SK-N-SH (cell line): ENCODE measurements around the gene C11orf54. TPM values are rescaled to one million over a fixed set of nuclear protein-coding genes. Genes with fewer than 3 reads are reported as not detected.

Source experiments
- CTCF ChIA-PET: fragments of 300-600, 350-600 bp; formaldehyde crosslinking; extraction: SDS; loops from one replicate; lab custom pipeline; 2021; lab: Yijun Ruan, JAX
- POLR2A ChIA-PET: fragments of 350-600 bp; sonication (Branson Sonifier 250); formaldehyde crosslinking; extraction: SDS; loops from one replicate; lab custom pipeline; 2020; ENCODE audit warnings: antibody characterized with exemption, inconsistent platforms; lab: Yijun Ruan, JAX
- DNase-seq: peaks from one replicate; pipeline ENCODE4 v3.0.0; 2012
- H2AFZ ChIP-seq: fragments of 200-600 bp; sonication (generic); 2 replicates; pipeline ENCODE4 v1.8.1; 2016; ENCODE audit warnings: antibody characterized with exemption, mild to moderate bottlenecking, low read depth
- H3F3A ChIP-seq: fragments of 200-600 bp; sonication (generic); replicated peaks from 2 replicates; pipeline ENCODE3; 2016; ENCODE audit warnings: antibody characterized with exemption, mild to moderate bottlenecking; ENCODE audit not compliant: insufficient read depth
- H3K27ac ChIP-seq, 2 experiments: fragments of 200-500 bp in 1 of 2; fragments of 200-600 bp in 1 of 2; sonication (Bioruptor generic) in 1 of 2; sonication (generic), shearing (Covaris generic) in 1 of 2; 2 replicates each; pipeline versions ENCODE4 v1.5.1 to v1.6.1; 2014 to 2016; ENCODE audit warnings: low read depth in 2 of 2, inconsistent platforms in 1 of 2, low read length in 1 of 2, mild to moderate bottlenecking in 1 of 2, mixed read lengths in 1 of 2
- H3K27me3 ChIP-seq: fragments of 200-600 bp; sonication (generic), shearing (Covaris generic); 2 replicates; pipeline ENCODE4 v1.6.1; 2016; ENCODE audit warnings: mixed run types; ENCODE audit not compliant: insufficient read depth
- H3K36me3 ChIP-seq, 2 experiments: fragments of 200-500 bp in 1 of 2; fragments of 200-600 bp in 1 of 2; sonication (Bioruptor generic) in 1 of 2; sonication (generic) in 1 of 2; replicated peaks in 1 of 2; 2 replicates each; pipeline versions ENCODE3 to v1.5.1; 2014 to 2016; ENCODE audit warnings: low read length in 1 of 2, mild to moderate bottlenecking in 1 of 2; ENCODE audit not compliant: insufficient read depth in 2 of 2, control insufficient read depth in 1 of 2
- H3K4me1 ChIP-seq, 2 experiments: fragments of 200-500 bp in 1 of 2; fragments of 200-600 bp in 1 of 2; sonication (Bioruptor generic) in 1 of 2; sonication (generic), shearing (Covaris generic) in 1 of 2; 2 replicates each; pipeline versions ENCODE4 v1.5.1 to v1.6.1; 2014 to 2016; ENCODE audit warnings: low read depth in 1 of 2, low read length in 1 of 2, mixed run types in 1 of 2; ENCODE audit not compliant: insufficient read depth in 2 of 2, control insufficient read depth in 1 of 2
- H3K4me2 ChIP-seq: fragments of 200-600 bp; sonication (generic), shearing (Covaris generic); 2 replicates; pipeline ENCODE4 v1.6.1; 2017; ENCODE audit warnings: mixed run types
- H3K4me3 ChIP-seq, 2 experiments: fragments of 200-500 bp in 1 of 2; fragments of 200-600 bp in 1 of 2; sonication (Bioruptor generic) in 1 of 2; sonication (generic), shearing (Covaris generic) in 1 of 2; 2 replicates each; pipeline versions ENCODE4 v1.5.1 to v1.8.1; 2014 to 2016; ENCODE audit warnings: low read depth in 2 of 2, inconsistent platforms in 1 of 2, low read length in 1 of 2, mild to moderate bottlenecking in 1 of 2, mixed read lengths in 1 of 2, moderate library complexity in 1 of 2
- H3K79me2 ChIP-seq: fragments of 200-600 bp; sonication (generic); 2 replicates; pipeline ENCODE4 v1.8.1; 2017; ENCODE audit warnings: mild to moderate bottlenecking; ENCODE audit not compliant: insufficient read depth
- H3K9ac ChIP-seq: fragments of 200-600 bp; sonication (generic); 2 replicates; pipeline ENCODE4 v1.6.1; 2017; ENCODE audit warnings: mixed run types
- H3K9me2 ChIP-seq: fragments of 200-600 bp; sonication (generic); 2 replicates; pipeline ENCODE4 v1.6.1; 2017; ENCODE audit warnings: mixed run types
- H3K9me3 ChIP-seq: fragments of 200-600 bp; sonication (generic); 2 replicates; pipeline ENCODE4 v1.6.1; 2017; ENCODE audit warnings: mixed run types, mild to moderate bottlenecking, moderate library complexity
- H4K20me1 ChIP-seq: fragments of 200-600 bp; sonication (generic); 2 replicates; pipeline ENCODE4 v1.6.1; 2017; ENCODE audit warnings: mild to moderate bottlenecking, mixed run types; ENCODE audit not compliant: insufficient read depth
- ELF1 ChIP-seq: IDR thresholded peaks from 2 replicates; pipeline ENCODE4 v1.4.0; 2012
- FOSL2 ChIP-seq: IDR thresholded peaks from 2 replicates; pipeline ENCODE4 v1.4.0; 2012; ENCODE audit warnings: low read depth, mild to moderate bottlenecking, moderate library complexity, borderline replicate concordance
- FOXJ3 ChIP-seq: sonication (generic); formaldehyde crosslinking; IDR thresholded peaks from 2 replicates; pipeline ENCODE4 v1.5.1; 2020; ENCODE audit warnings: mild to moderate bottlenecking, missing genetic modification reagents
- GABPA ChIP-seq: IDR thresholded peaks from 2 replicates; pipeline ENCODE4 v1.4.0; 2012; ENCODE audit warnings: low read depth, mild to moderate bottlenecking
- GATA2 ChIP-seq: sonication (generic); formaldehyde crosslinking; IDR thresholded peaks from 2 replicates; pipeline ENCODE4 v1.5.0; 2020; ENCODE audit warnings: mild to moderate bottlenecking, missing genetic modification reagents
- IRF3 ChIP-seq: fragments of 150-350 bp; IDR thresholded peaks from 2 replicates; pipeline ENCODE4 v1.6.1; 2016; ENCODE audit warnings: mild to moderate bottlenecking, low read depth, low read length
- MAX ChIP-seq: IDR thresholded peaks from 2 replicates; pipeline ENCODE4 v1.4.0; 2012; ENCODE audit warnings: low read depth
- MEF2A ChIP-seq: IDR thresholded peaks from 2 replicates; pipeline ENCODE4 v1.4.0; 2012; ENCODE audit warnings: low read depth, borderline replicate concordance
- NFIC ChIP-seq: IDR thresholded peaks from 2 replicates; pipeline ENCODE4 v1.4.0; 2012; ENCODE audit warnings: borderline replicate concordance
- POLR2AphosphoS5 ChIP-seq: IDR thresholded peaks from 2 replicates; pipeline ENCODE4 v1.6.1; 2012; ENCODE audit warnings: low read depth, low read length
- RAD21 ChIP-seq: IDR thresholded peaks from 2 replicates; pipeline ENCODE4 v1.6.1; 2012; ENCODE audit warnings: mild to moderate bottlenecking, low read length
- REST ChIP-seq: IDR thresholded peaks from 2 replicates; pipeline ENCODE4 v1.6.1; 2012; ENCODE audit warnings: mild to moderate bottlenecking, low read depth, low read length, moderate library complexity
- RFX5 ChIP-seq: IDR thresholded peaks from 2 replicates; pipeline ENCODE4 v1.6.1; 2012; ENCODE audit warnings: mild to moderate bottlenecking, improper control_type of control experiment, low read length
- SIN3A ChIP-seq: IDR thresholded peaks from 2 replicates; pipeline ENCODE4 v1.6.1; 2012; ENCODE audit warnings: low read depth, mild to moderate bottlenecking, low read length, moderate library complexity, borderline replicate concordance
- TAF1 ChIP-seq: IDR thresholded peaks from 2 replicates; pipeline ENCODE4 v1.6.1; 2012; ENCODE audit warnings: low read depth, mild to moderate bottlenecking, low read length, moderate library complexity, borderline replicate concordance
- TCF12 ChIP-seq: IDR thresholded peaks from 2 replicates; pipeline ENCODE4 v1.4.0; 2012
- TEAD4 ChIP-seq: IDR thresholded peaks from 2 replicates; pipeline ENCODE4 v1.4.0; 2012; ENCODE audit warnings: mild to moderate bottlenecking, borderline replicate concordance; ENCODE audit not compliant: insufficient read depth
- USF2 ChIP-seq: fragments of 150-350 bp; IDR thresholded peaks from 2 replicates; pipeline ENCODE4 v1.6.1; 2017; ENCODE audit warnings: antibody characterized with exemption, low read length, low read depth, borderline replicate concordance
- WGBS: methylation state at CpG from one replicate; pipeline ENCODE4 v1.1.6; 2017; ENCODE audit warnings: low lambda C conversion rate; 5-methylcytosine and 5-hydroxymethylcytosine counted together
- polyA plus RNA-seq, 3 experiments: library from polyadenylated mRNA; depleted of rRNA; stranded (reverse); fragments of >200 nt; gene quantifications; 2 replicates each; pipeline ENCODE4 v1.2.3, GENCODE V29; 2012

The C11orf54 gene
- polyA plus RNA-seq, 1 of the 3 experiments (the other 2 are of a cell fraction): 7.7 TPM

GRCh38 chr11:93756748-93757147 is 15.3 kb downstream of the C11orf54 start:
- H3K9me3 ChIP-seq: no peaks in the 10 kb centered on the region
- H3K4me1 ChIP-seq: no peaks in the 10 kb centered on the region
- no peak for TF ChIP-seq FOXJ3
- no peak for TF ChIP-seq REST
- no peak for TF ChIP-seq GATA2 (CRISPR knock-in tag)
- TF ChIP-seq USF2: no peak
- TF ChIP-seq MEF2A: no peak
- TF ChIP-seq NFIC: no peak
- no peak for TF ChIP-seq GABPA
- TF ChIP-seq SIN3A: no peak
- no peak for TF ChIP-seq POLR2AphosphoS5
- TF ChIP-seq MAX: no peak
- no peak for TF ChIP-seq RFX5
- TF ChIP-seq ELF1: no peak
- no peak for TF ChIP-seq TCF12
- no peak for TF ChIP-seq TEAD4
- TF ChIP-seq, all 33 proteins: peak for 0
- no peaks in the 10 kb centered on the region for H4K20me1 ChIP-seq
- 94% methylated on average over 3 of the region's 3 CpGs for WGBS
- no peak overlapping the region for H3K4me2 ChIP-seq
- H3K9me2 ChIP-seq: no peaks in the 10 kb centered on the region
- no peaks in the 10 kb centered on the region for H3K27me3 ChIP-seq
- no peak overlapping the region for H3K9ac ChIP-seq
- DNase-seq: no peak
- H2AFZ ChIP-seq: no peak overlapping the region
- H3K27ac ChIP-seq: no peak overlapping the region
- CTCF ChIA-PET: no interaction called here
- H3K4me3 ChIP-seq: no peak overlapping the region
- H3F3A ChIP-seq: peaks cover 4% of the 10 kb centered on the region
- POLR2A ChIA-PET: no interaction called here
- peaks cover 27 to 33% of the 10 kb centered on the region in 2 experiments for H3K36me3 ChIP-seq
- H3K79me2 ChIP-seq: no peaks in the 10 kb centered on the region

- H2AFZ ChIP-seq: no peak overlapping the region
Observed at GRCh38 chr11:93757301-93757700, 15.8 kb downstream of the C11orf54 start.

More at GRCh38 chr11:93757301-93757700, 15.8 kb downstream of the C11orf54 start:
- H3K4me3 ChIP-seq: no peak overlapping the region
- H3K4me1 ChIP-seq: no peaks in the 10 kb centered on the region
- peaks cover 30 to 38% of the 10 kb centered on the region in 2 experiments for H3K36me3 ChIP-seq
- no peak overlapping the region for H3K4me2 ChIP-seq
- H3K27ac ChIP-seq: no peak overlapping the region
- ChIA-PET POLR2A (no interaction called here), CTCF (no interaction called here)
- H3K9ac ChIP-seq: no peak overlapping the region
- no peaks in the 10 kb centered on the region for H3K9me2 ChIP-seq
- peaks cover 4% of the 10 kb centered on the region for H3F3A ChIP-seq
- no peaks in the 10 kb centered on the region for H4K20me1 ChIP-seq
- no peak for DNase-seq
- H3K27me3 ChIP-seq: no peaks in the 10 kb centered on the region
- no peaks in the 10 kb centered on the region for H3K79me2 ChIP-seq
- no peaks in the 10 kb centered on the region for H3K9me3 ChIP-seq
- WGBS: 83% methylated on average over 3 of the region's 3 CpGs
- TF ChIP-seq MEF2A (no peak), TAF1 (no peak), RAD21 (no peak), MAX (no peak), IRF3 (no peak), FOSL2 (no peak), NFIC (no peak), SIN3A (no peak)
- TF ChIP-seq, all 33 proteins: peak for 0
